Measurements from ENCODE around the gene CLDN15. TPM values are rescaled to one million over a fixed set of nuclear protein-coding genes. Genes with fewer than 3 reads are reported as not detected.

Gene CLDN15
- total RNA-seq, 8 experiments from 2014 or later: 2.5 to 12.2 (median 4.8) TPM

DNA sequence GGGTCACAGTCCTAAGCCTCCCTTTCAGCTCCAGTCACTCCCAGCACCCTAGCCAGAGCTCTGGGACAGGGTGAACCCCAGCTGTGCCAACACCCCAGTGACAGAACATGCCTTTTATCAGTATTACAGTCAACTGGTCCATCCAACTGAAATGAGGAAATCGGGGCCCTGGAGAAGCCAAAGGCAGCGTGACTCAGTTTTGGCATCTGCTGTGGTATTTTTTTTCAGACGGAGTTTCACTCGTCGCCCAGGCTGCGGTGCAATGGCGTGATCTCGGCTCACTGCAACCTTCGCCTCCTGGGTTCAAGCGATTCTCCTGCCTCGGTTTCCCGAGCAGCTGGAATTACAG lies 3.4 kb upstream of the CLDN15 start:
- Histone ChIP-seq H3K4me3 (no peak overlapping the region), H3K4me1 (replicated peaks in 1 of 2) (peaks cover 12% of the 10 kb centered on the region in 2 donors), H3K27ac (no peak overlapping the region)
- in situ Hi-C loops (cut with MboI; ENCODE audit: low pct_unique_long_range_greater_than_20kb in 2 of 9, low sequenced_read_pairs in 9 of 9, unreplicated experiment in 9 of 9): no loop called here
- no peak for ATAC-seq (replicated peaks in 6 of 8)
- 88 to 95% (median 93%) methylated on average over 4 to 11 of the region's 12 CpGs; no CpG with 5 or more reads in 6 of the 10 experiments for WGBS, 10 experiments

DNA sequence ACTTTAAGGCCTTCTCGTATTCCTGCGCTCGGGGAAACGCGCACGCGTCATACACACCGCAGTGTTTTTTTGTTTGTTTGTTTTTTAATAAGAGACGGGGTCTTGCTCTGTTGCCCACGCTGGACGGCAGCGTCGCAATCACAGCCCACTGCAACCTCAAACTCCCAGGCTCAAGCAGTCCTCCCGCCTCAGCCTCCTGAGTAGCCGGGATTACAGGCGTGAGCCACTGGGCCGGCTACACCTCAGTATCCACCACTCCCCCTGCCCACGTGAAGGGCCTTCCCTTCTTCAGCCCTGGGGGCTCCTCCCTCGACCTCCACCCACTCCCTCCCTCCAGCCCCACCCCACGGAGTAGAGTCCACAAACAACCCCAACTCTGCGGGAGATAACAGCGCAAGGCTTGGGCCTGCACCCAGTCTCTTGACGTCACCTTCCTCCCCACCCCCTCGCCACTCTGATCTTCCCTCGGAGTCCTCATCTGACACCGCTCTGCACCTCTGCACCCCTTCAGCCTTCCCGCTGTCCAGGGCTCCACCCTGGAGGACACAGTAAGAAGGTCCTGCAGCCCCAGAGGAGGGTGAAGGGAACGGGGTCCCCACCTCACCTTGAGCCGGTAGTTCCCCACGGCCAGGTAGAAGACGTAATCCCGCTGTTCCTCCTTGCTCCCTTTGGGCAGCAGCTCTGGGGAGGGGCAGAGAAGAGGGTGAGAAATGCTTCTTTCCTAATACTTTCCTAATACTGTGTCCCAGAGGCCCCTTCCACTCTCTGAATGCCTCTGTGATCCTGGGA lies 2.8 kb upstream of the CLDN15 start:
- WGBS, 10 experiments: 90 to 100% (median 93%) methylated on average over 2 to 14 of the region's 32 CpGs; no CpG with 5 or more reads in 6 of the 10 experiments
- Histone ChIP-seq H3K4me1 (replicated peaks in 1 of 2) (peaks cover 8% of the 10 kb centered on the region in 2 donors), H3K4me3 (no peak overlapping the region), H3K27ac (no peak overlapping the region)
- in situ Hi-C loops (cut with MboI; ENCODE audit: low pct_unique_long_range_greater_than_20kb in 2 of 9, low sequenced_read_pairs in 9 of 9, unreplicated experiment in 9 of 9): no loop called here
- ATAC-seq (replicated peaks in 6 of 8): no peak

DNA sequence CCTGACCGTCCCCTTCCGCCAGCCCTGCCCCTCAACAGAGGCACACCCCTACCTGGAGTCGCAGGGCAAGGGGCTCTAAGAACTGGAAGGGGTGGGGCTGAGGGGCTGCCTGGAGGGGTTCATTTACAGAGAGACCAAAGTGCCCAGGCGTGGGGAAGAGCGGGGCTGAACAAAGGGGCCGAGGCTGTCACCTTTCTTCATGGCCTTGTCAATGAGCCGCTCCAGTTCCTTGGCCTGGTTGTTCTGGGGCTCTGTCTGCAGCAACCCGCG lies 2.3 kb upstream of the CLDN15 start:
- Histone ChIP-seq H3K4me3 (no peak overlapping the region), H3K27ac (no peak overlapping the region), H3K4me1 (replicated peaks in 1 of 2) (peaks cover 6 to 7% of the 10 kb centered on the region in 2 donors)
- no peak for ATAC-seq (replicated peaks in 6 of 8)
- WGBS, 10 experiments: 94 to 100% methylated on average over 2 to 3 of the region's 9 CpGs; no CpG with 5 or more reads in 8 of the 10 experiments
- in situ Hi-C loops (cut with MboI; ENCODE audit: low pct_unique_long_range_greater_than_20kb in 2 of 9, low sequenced_read_pairs in 9 of 9, unreplicated experiment in 9 of 9): no loop called here

DNA sequence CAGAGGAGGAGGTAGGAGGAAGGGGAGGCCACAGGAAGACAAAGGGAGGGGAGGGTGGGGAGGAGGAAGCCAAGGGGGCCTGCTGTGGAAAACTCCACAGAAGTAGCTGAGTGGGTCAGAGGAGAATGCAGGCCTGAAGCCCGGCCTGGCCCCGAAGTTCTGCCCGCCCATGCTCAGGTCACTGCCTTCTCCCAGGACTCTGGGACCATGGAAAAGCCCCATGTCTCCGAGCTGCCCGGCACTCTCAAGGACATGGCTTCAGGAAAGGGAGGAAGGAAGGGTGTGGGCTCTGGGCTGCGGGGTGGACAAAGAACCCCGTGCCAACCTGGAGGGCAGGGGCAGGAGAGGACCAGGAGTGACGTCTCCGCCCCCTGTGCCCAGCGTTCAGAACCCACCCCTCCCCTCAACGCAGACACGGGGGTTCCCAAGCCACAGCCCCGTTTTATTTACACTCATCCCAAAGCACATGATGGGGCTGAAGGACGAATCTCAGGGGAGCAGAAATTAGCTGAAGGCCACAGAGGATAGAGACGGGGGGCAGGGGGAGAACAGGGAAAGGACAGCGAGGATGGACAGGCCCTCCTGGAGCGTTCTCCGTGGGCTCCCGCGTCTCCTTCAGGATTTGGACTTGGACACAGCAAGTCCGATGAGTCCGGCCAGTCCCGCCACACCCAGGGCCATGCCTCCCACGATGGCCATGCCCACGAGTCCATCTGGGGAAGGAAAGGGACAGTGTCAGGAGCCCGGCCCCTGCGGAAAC lies 1.8 kb upstream of the CLDN15 start:
- Histone ChIP-seq H3K4me3 (no peak overlapping the region), H3K27ac (no peak overlapping the region), H3K4me1 (replicated peaks in 1 of 2) (peaks cover 6 to 7% of the 10 kb centered on the region in 2 donors)
- ATAC-seq (replicated peaks in 6 of 8): no peak
- WGBS, 10 experiments: 92% methylated on average over 2 of the region's 27 CpGs; no CpG with 5 or more reads in 9 of the 10 experiments
- in situ Hi-C loops (cut with MboI; ENCODE audit: low pct_unique_long_range_greater_than_20kb in 2 of 9, low sequenced_read_pairs in 9 of 9, unreplicated experiment in 9 of 9): no loop called here

DNA sequence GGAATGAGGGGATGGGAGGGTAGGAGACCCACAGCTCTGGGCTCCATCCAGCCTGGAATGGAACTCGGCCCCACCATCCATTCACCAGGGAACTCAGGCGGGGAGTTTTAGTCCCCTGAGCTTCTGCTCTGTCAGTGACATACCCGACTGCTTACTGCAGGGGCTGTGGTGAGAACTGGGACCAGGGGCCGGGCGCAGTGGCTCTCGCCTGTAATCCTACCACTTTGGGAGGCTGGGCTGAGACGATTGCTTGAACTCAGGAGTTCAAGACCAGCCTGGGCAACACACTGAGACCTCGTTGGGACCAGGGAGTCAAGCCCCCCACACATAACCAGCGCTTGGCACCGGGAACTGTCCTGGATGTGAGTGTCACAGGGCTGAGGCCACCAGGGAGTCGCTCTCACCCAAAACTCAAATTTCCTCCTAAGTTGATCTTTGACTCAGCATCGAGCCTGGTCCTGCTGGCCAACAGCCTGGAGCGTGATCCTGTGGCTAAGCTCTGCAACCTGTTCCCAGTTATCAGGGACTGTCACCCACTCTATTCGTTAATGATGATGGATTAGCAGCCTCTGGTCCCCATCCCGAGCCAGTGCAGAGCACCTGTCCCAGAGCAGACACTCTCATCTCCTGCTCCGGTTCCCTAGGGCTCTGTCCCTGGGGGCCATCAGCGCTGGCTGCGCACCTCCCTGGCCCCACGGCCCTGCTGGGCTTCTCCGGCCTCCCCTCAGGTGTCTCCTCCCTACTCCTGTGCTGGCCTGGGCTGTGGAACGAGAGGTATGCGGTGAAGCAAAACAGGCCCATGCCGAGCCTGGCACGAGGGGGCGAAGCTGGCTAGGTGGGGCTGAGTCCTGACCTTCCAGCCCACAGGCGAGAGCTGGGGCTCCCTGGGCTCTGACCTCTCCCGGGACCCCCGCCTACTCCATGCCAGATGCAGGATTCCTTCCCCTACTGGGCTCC lies 902 bp upstream of the CLDN15 start:
- no peak overlapping the region for H3K4me3 ChIP-seq
- H3K4me1 ChIP-seq (replicated peaks in 1 of 2): peaks cover 3 to 4% of the 10 kb centered on the region in 2 donors
- no peak overlapping the region for H3K27ac ChIP-seq
- WGBS, 10 experiments: 71 to 91% (median 84%) methylated on average over 3 to 9 of the region's 28 CpGs; no CpG with 5 or more reads in 7 of the 10 experiments
- in situ Hi-C loops (cut with MboI; ENCODE audit: low pct_unique_long_range_greater_than_20kb in 2 of 9, low sequenced_read_pairs in 9 of 9, unreplicated experiment in 9 of 9): no loop called here
- peak in 4 of 8 experiments; percentile 2 to 19 (median 8) for ATAC-seq (replicated peaks in 6 of 8)

DNA sequence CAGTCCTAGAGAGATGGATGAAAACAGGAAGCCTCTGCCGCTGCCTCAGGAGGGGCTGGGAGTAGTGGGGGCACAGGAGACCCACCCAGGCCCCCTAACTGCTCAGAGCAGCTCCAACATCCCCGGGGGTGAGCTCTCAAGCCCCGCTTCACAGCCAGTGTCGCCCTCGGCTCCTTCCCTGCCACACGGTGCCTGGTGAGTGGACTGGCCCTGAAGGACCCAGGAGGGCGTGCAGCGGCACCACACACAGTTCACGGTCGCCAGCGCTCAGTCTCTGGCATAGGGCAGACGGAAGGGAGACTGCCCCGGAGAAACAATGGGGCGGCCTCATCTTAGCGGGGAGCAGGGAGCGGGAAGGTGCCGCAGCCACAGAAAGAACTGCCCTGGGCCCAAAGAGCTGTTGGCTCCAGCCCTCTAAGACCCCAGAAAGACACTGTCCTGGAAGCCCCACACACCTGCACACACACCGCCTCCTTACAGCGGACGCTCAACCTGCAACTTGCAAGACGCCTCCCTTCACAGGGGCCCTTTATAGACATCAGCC lies 1.2 kb downstream of the CLDN15 start:
- Histone ChIP-seq H3K4me3 (no peak overlapping the region), H3K4me1 (replicated peaks in 1 of 2) (peaks cover 0 to 3% of the 10 kb centered on the region in 2 donors), H3K27ac (no peak overlapping the region)
- 90 to 100% methylated on average over 2 to 3 of the region's 21 CpGs; no CpG with 5 or more reads in 8 of the 10 experiments for WGBS, 10 experiments
- no peak for ATAC-seq (replicated peaks in 6 of 8)
- in situ Hi-C loops (cut with MboI; ENCODE audit: low pct_unique_long_range_greater_than_20kb in 2 of 9, low sequenced_read_pairs in 9 of 9, unreplicated experiment in 9 of 9): no loop called here

DNA sequence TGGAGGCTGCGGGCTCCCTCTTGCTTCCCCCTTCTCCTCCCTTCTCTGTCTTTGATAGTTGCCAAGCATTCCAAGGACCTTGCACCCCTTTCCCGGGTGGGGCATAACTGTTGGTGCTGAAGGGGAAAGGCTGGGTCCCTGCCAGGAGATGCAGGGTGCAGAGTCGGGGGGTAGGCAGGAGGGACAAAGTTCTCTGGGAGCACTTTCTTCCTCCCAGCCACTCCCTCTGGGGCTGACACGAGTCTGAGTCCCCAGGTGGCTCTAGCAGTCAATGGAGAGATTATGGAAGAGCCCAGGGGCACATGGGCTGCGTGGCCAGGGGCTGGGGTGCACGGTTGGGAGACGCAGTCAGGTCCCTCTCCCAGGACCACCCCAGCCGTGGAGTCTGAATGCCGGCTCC lies 2.1 kb downstream of the CLDN15 start:
- in situ Hi-C loops (cut with MboI; ENCODE audit: low pct_unique_long_range_greater_than_20kb in 2 of 9, low sequenced_read_pairs in 9 of 9, unreplicated experiment in 9 of 9): no loop called here
- Histone ChIP-seq H3K4me1 (replicated peaks in 1 of 2) (peaks cover 0 to 3% of the 10 kb centered on the region in 2 donors), H3K4me3 (no peak overlapping the region), H3K27ac (no peak overlapping the region)
- WGBS, 10 experiments: 78 to 100% (median 90%) methylated on average over 1 to 4 of the region's 9 CpGs; no CpG with 5 or more reads in 4 of the 10 experiments
- ATAC-seq (replicated peaks in 6 of 8): no peak

DNA sequence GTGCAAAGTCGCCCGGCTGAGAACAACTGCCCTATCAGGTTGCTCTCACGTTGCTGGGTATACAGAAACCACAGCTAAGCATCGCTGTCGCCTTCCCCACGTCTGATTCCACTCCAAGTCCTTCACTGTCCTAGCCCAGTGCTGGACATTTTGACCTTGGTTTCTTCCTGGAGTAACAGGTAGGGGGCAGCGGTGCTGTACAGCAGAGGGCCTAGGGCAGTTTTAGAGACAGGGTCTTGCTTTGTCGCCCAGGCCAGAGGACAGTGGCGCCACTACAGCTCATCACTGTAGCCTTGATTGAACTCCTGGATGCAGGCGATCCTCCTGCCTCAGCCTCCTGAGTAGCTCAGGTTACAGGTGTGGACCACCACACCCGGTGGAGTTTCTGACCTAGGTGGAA lies 2.6 kb downstream of the CLDN15 start:
- H3K4me3 ChIP-seq: no peak overlapping the region
- ATAC-seq (replicated peaks in 6 of 8): peak in 2 of 8 experiments; percentile 4 to 18
- no peak overlapping the region for H3K27ac ChIP-seq
- in situ Hi-C loops (cut with MboI; ENCODE audit: low pct_unique_long_range_greater_than_20kb in 2 of 9, low sequenced_read_pairs in 9 of 9, unreplicated experiment in 9 of 9): no loop called here
- 20 to 100% (median 80%) methylated on average over 1 to 3 of the region's 11 CpGs; no CpG with 5 or more reads in 5 of the 10 experiments for WGBS, 10 experiments
- peaks cover 0 to 3% of the 10 kb centered on the region in 2 donors for H3K4me1 ChIP-seq (replicated peaks in 1 of 2)

DNA sequence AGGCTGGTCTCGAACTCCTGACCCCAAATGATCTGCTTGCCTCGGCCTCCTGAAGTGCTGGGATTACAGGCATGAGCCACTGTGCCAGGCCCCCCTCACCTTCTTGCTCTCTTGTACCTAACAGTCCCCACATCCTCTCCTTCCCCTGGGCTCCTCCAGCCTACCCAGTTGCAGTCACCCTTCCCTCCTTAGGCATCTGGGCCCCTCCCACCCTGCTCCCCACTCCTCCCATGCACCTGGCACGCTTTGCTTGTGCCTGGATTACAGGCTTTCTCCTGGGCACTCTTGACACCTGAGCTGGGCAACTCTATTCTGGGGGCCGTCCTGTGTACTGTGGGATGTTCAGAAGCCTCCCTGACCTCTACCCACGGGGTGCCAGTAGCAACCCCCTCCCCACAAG lies 3.0 kb downstream of the CLDN15 start:
- ATAC-seq (replicated peaks in 6 of 8): no peak
- in situ Hi-C loops (cut with MboI; ENCODE audit: low pct_unique_long_range_greater_than_20kb in 2 of 9, low sequenced_read_pairs in 9 of 9, unreplicated experiment in 9 of 9): no loop called here
- H3K27ac ChIP-seq: no peak overlapping the region

DNA sequence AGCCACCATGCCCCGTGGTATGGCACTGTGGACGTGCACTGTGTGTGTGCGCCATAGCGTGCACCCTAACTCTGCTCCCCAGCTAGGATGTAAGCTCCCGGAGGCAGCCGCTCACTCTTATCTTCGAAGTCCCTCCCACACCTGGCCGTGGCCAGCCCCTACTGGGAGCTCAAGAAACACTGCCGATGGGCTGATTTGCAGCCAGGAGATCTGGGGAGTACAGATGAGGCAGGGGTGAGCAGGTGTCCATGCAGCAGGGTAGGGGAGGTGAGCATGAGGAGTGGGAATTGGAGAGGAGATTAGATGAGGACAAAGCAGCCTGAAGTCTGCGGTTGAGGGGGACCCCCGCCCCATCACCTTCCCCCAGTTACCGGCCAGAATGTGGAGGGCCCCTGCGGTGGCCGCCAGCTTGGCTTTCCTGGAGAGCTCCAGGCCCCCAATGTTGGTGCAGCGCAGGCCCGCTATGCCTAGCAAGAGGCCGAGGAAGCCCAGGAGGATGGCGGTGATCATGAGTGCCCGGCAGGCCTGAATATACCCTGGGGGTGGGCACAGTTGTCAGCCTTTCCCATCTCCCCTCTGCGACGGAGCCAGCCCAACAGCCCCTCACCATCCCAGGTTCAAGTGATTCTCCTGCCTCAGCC lies 3.6 kb downstream of the CLDN15 start:
- no peak for ATAC-seq (replicated peaks in 6 of 8)
- 60 to 80% (median 60%) methylated on average over 1 to 3 of the region's 21 CpGs; no CpG with 5 or more reads in 7 of the 10 experiments for WGBS, 10 experiments
- Histone ChIP-seq H3K27ac (no peak overlapping the region), H3K4me1 (replicated peaks in 1 of 2) (peaks cover 0 to 3% of the 10 kb centered on the region in 2 donors), H3K4me3 (no peak overlapping the region)
- in situ Hi-C loops (cut with MboI; ENCODE audit: low pct_unique_long_range_greater_than_20kb in 2 of 9, low sequenced_read_pairs in 9 of 9, unreplicated experiment in 9 of 9): no loop called here

More for the DNA sequence above, 3.0 kb downstream of the CLDN15 start:
- Histone ChIP-seq H3K4me1 (replicated peaks in 1 of 2) (peaks cover 0 to 3% of the 10 kb centered on the region in 2 donors), H3K4me3 (no peak overlapping the region)
- WGBS, 10 experiments: 80 to 100% (median 90%) methylated on average over 1 to 4 of the region's 5 CpGs; no CpG with 5 or more reads in 6 of the 10 experiments

DNA sequence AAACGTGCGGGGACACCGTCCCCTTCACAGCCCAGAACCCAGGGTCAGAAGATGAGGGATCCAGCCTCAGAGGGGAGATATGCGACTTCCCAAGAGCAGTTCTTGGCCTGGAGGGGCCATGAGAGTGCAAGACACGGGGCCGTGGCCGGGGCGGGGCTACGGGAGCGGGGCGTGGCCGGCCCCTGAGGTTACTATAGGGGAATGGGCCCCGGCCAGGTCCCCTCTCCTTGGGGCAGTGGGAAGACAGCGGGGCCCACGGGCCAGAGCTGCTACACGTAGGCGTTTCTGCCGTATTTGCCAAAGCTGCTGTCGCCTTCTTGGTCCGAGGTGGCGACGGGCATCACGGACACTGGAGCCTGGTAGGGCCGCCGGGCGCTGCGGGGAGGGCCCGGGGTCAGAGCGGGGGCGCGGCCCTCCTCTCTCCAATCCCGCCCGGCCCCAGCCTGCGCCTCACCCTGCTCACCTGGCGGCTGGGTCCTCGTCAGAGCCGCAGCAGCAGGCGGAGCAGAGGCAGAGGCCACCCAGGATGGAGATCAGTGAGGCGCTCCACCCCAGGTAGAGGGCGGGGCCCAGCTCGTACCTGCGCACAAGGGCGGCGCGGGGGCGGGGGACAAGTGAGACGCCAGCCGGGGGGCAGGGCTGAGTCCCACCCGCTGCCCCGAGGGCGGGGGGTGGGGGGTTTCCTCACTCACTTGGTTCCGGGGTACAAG lies 5.3 kb downstream of the CLDN15 start:
- in situ Hi-C loops (cut with MboI; ENCODE audit: low pct_unique_long_range_greater_than_20kb in 2 of 9, low sequenced_read_pairs in 9 of 9, unreplicated experiment in 9 of 9): no loop called here
- WGBS, 10 experiments: 0 to 55% (median 15%) methylated on average over 1 to 8 of the region's 52 CpGs; no CpG with 5 or more reads in 6 of the 10 experiments
- H3K4me3 ChIP-seq: no peak overlapping the region
- H3K27ac ChIP-seq: no peak overlapping the region
- peaks cover 0 to 3% of the 10 kb centered on the region in 2 donors for H3K4me1 ChIP-seq (replicated peaks in 1 of 2)
- peak; percentile 11 to 54 (median 46) for ATAC-seq (replicated peaks in 6 of 8)

Measured in motor neuron (in vitro differentiated cells).